ENCODE data around the gene OR10H2.
"Not testable (repeated sequence)": the region's sequence is repeated elsewhere in the genome, so short reads cannot be mapped to it uniquely, and the experiment has no call there.

OR10H2 gene

GRCh38 chr19:15769586-15769985 lies 41.8 kb downstream of the OR10H2 start:
- DNase-seq (ENCODE audit: low read depth), result no peak

GRCh38 chr19:15774159-15774558 lies 46.3 kb downstream of the OR10H2 start:
- not testable (repeated sequence) for DNase-seq (ENCODE audit: low read depth)

GRCh38 chr19:15775249-15775648 lies 47.4 kb downstream of the OR10H2 start:
- no peak for DNase-seq (ENCODE audit: low read depth)

- DNase-seq (ENCODE audit: low read depth), result no peak
Measured at GRCh38 chr19:15776264-15776663, 48.4 kb downstream of the OR10H2 start.

GRCh38 chr19:15776991-15777970 lies 49.5 kb downstream of the OR10H2 start:
- no peak for DNase-seq (ENCODE audit: low read depth)

Data from fibroblast of gingiva (primary cell).